HL-60/S4 (cell line): Measurements from ENCODE around the gene SLC3A2.

Experiments
- in situ Hi-C: fragments of 300-500 bp; cut with MboI; formaldehyde crosslinking; loops from 2 replicates; pipeline ENCODE4 v1.14.3; 2022; ENCODE audit warnings: low sequenced_read_pairs

Gene SLC3A2

GRCh38 chr11:62879235-62879978 is 1.3 kb upstream of the SLC3A2 start:
- in situ Hi-C loops, result loop anchor here (25.0 kb wide), 1 partner anchor 467 kb away; the partner anchor contains the start of gene SCGB1A1

GRCh38 chr11:62880231-62880802 is 379 bp upstream of the SLC3A2 start:
- in situ Hi-C loops, result loop anchor here (25.0 kb wide), 1 partner anchor 468 kb away; the partner anchor contains the start of gene SCGB1A1

GRCh38 chr11:62881579-62882430 is 1.1 kb downstream of the SLC3A2 start:
- in situ Hi-C loops, result loop anchor here (25.0 kb wide), 1 partner anchor 470 kb away; the partner anchor contains the start of gene SCGB1A1

DNA sequence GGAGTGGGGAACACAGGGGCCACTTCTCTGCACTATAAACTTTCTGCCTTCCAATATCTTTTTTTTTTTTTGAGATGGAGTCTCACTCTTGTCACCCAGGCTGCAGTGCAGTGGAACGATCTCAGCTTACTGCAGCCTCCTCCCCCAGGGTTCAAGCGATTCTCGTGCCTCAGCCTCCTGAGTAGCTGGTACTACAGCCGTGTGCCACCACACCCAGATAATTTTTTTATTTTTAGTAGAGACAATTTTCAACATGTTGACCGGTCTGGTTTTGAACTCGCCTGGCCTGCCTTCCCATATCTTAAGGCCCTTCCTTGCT is 1.7 kb downstream of the SLC3A2 start:
- in situ Hi-C loops, result loop anchor here (25.0 kb wide), 1 partner anchor 470 kb away; the partner anchor contains the start of gene SCGB1A1

- in situ Hi-C loops, result loop anchor here (25.0 kb wide), 1 partner anchor 471 kb away; the partner anchor contains the start of gene SCGB1A1
These were observed 2.2 kb downstream of the SLC3A2 start for GRCh38 chr11:62882788-62883501.

GRCh38 chr11:62883673-62884072 is 3.0 kb downstream of the SLC3A2 start:
- in situ Hi-C loops, result loop anchor here (25.0 kb wide), 1 partner anchor 471 kb away; the partner anchor contains the start of gene SCGB1A1

GRCh38 chr11:62885137-62885750 is 4.5 kb downstream of the SLC3A2 start:
- in situ Hi-C loops, result loop anchor here (25.0 kb wide), 1 partner anchor 473 kb away; the partner anchor contains the start of gene SCGB1A1

DNA sequence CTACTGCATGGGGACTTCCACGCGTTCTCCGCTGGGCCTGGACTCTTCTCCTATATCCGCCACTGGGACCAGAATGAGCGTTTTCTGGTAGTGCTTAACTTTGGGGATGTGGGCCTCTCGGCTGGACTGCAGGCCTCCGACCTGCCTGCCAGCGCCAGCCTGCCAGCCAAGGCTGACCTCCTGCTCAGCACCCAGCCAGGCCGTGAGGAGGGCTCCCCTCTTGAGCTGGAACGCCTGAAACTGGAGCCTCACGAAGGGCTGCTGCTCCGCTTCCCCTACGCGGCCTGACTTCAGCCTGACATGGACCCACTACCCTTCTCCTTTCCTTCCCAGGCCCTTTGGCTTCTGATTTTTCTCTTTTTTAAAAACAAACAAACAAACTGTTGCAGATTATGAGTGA is 7.7 kb downstream of the SLC3A2 start:
- in situ Hi-C loops, result loop anchor here (25.0 kb wide), 1 partner anchor 476 kb away; the partner anchor contains the start of gene SCGB1A1

- in situ Hi-C loops, result loop anchor here (25.0 kb wide), 1 partner anchor 477 kb away; the partner anchor contains the start of gene SCGB1A1
These were observed 8.4 kb downstream of the SLC3A2 start for GRCh38 chr11:62889126-62889483.

- in situ Hi-C loops, result loop anchor here (25.0 kb wide), 1 partner anchor 477 kb away; the partner anchor contains the start of gene SCGB1A1
These were observed 9.1 kb downstream of the SLC3A2 start for GRCh38 chr11:62889484-62890437.

DNA sequence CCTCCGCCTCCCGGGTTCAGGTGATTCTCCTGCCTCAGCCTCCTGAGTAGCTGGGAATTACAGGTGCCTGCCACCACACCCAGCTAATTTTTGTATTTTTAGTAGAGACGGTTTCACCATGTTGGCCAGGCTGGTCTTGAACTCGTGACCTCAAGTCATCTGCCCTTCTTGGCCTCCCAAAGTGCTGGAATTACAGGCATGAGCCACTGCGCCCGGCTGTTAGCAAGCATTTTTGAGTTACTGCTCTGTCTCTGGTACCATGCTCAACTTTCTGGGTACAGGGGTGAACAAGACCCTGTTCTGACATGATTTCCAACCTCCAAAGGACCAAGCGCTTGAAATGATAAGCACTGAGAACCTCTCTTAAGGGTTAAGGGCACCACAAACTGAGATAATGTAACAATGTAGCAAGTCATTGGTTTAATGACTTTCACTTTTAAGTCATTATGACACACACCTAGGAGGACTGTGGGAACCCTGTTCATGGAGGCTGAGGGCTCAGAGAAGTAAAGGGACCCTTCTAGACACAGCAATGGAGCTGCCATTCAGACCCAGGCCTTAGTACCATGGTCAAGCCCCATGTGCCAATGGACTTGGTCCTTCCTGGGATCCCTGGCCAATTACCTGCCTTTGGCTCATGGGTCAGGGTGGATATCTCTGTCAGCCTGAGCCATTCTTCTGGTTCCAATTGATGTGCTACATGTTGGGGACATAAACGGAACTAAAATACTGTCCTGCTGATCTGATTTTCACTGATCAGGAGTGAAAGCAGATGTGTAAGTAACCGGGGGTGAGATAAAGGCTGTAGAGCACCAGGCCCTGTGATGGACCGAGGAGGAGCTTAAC is 11.6 kb downstream of the SLC3A2 start:
- in situ Hi-C loops, result loop anchor here (25.0 kb wide), 1 partner anchor 480 kb away; the partner anchor contains the start of gene SCGB1A1

- in situ Hi-C loops, result loop anchor here (25.0 kb wide), 1 partner anchor 483 kb away; the partner anchor contains the start of gene SCGB1A1
These were observed 14.8 kb downstream of the SLC3A2 start for GRCh38 chr11:62895501-62895900.

- in situ Hi-C loops, result loop anchor here (25.0 kb wide), 1 partner anchor 484 kb away; the partner anchor contains the start of gene SCGB1A1
These were observed 15.4 kb downstream of the SLC3A2 start for GRCh38 chr11:62896049-62896448.

DNA sequence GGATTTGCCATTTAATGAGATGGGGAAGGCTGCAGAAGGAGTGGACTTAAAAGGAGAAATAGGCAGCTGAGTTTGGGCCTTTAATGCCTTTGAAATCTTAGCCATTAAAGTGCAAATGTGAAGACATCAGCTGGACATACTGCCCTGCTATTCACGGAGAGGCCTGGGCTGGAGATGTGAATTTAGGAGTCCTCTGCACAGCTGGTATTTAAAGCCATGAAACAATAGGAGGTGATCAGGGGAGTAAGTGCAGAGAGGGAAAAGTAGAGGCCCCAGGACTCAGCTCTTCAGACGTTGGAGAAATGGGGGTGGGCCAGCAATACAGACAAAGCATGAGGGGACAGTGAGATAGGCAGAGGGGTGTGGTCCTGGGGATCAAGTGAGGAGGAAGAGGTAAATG is 16.6 kb downstream of the SLC3A2 start:
- in situ Hi-C loops, result loop anchor here (25.0 kb wide), 1 partner anchor 485 kb away; the partner anchor contains the start of gene SCGB1A1

- in situ Hi-C loops, result loop anchor here (25.0 kb wide), 1 partner anchor 486 kb away; the partner anchor contains the start of gene SCGB1A1
These were observed 17.3 kb downstream of the SLC3A2 start for GRCh38 chr11:62898027-62898426.

GRCh38 chr11:62902932-62903331 is 22.2 kb downstream of the SLC3A2 start:
- in situ Hi-C loops, result loop anchor here (25.0 kb wide), 1 partner anchor 309 kb away; no protein-coding TSS in a partner anchor

GRCh38 chr11:62905296-62905695 is 24.6 kb downstream of the SLC3A2 start:
- in situ Hi-C loops, result loop anchor here (5.0 to 25.0 kb wide), 2 partner anchors 117 to 307 kb away; no protein-coding TSS in a partner anchor
